ENCODE measurements around the gene TRIM72.
"Not testable (repeated sequence)": the region's sequence is repeated elsewhere in the genome, so short reads cannot be mapped to it uniquely, and the experiment has no call there.

TRIM72 gene

GRCh38 chr16:31256466-31256865 is 42.5 kb downstream of the TRIM72 start:
- no peak for DNase-seq (ENCODE audit: low read depth, low spot score)

- DNase-seq (ENCODE audit: low read depth, low spot score): no peak
Measured at GRCh38 chr16:31258366-31258765, 44.4 kb downstream of the TRIM72 start.

- DNase-seq (ENCODE audit: low read depth, low spot score): no peak
Measured at GRCh38 chr16:31260136-31260931, 46.4 kb downstream of the TRIM72 start.

GRCh38 chr16:31262084-31262483 is 48.2 kb downstream of the TRIM72 start:
- no peak for DNase-seq (ENCODE audit: low read depth, low spot score)

- DNase-seq (ENCODE audit: low read depth, low spot score): peak; percentile 29
Measured at GRCh38 chr16:31265329-31266245, 51.7 kb downstream of the TRIM72 start.

GRCh38 chr16:31267332-31268032 is 53.6 kb downstream of the TRIM72 start:
- no peak for DNase-seq (ENCODE audit: low read depth, low spot score)

GRCh38 chr16:31268033-31268365 is 54.1 kb downstream of the TRIM72 start:
- no peak for DNase-seq (ENCODE audit: low read depth, low spot score)

- DNase-seq (ENCODE audit: low read depth, low spot score): no peak
Measured at GRCh38 chr16:31268891-31269290, 55.0 kb downstream of the TRIM72 start.

GRCh38 chr16:31269541-31269940 is 55.6 kb downstream of the TRIM72 start:
- DNase-seq (ENCODE audit: low read depth, low spot score): no peak

GRCh38 chr16:31269973-31270372 is 56.1 kb downstream of the TRIM72 start:
- DNase-seq (ENCODE audit: low read depth, low spot score): not testable (repeated sequence)

GRCh38 chr16:31270795-31271194 is 56.9 kb downstream of the TRIM72 start:
- no peak for DNase-seq (ENCODE audit: low read depth, low spot score)

- no peak for DNase-seq (ENCODE audit: low read depth, low spot score)
Measured at GRCh38 chr16:31271621-31272190, 57.8 kb downstream of the TRIM72 start.

- no peak for DNase-seq (ENCODE audit: low read depth, low spot score)
Measured at GRCh38 chr16:31273187-31273586, 59.3 kb downstream of the TRIM72 start.

- no peak for DNase-seq (ENCODE audit: low read depth, low spot score)
Measured at GRCh38 chr16:31273676-31274075, 59.8 kb downstream of the TRIM72 start.

- DNase-seq (ENCODE audit: low read depth, low spot score): no peak
Measured at GRCh38 chr16:31274831-31275816, 61.2 kb downstream of the TRIM72 start.

GRCh38 chr16:31276600-31276999 is 62.7 kb downstream of the TRIM72 start:
- no peak for DNase-seq (ENCODE audit: low read depth, low spot score)

GRCh38 chr16:31277659-31278260 is 63.8 kb downstream of the TRIM72 start:
- no peak for DNase-seq (ENCODE audit: low read depth, low spot score)

- DNase-seq (ENCODE audit: low read depth, low spot score): not testable (repeated sequence)
Measured at GRCh38 chr16:31278853-31279252, 64.9 kb downstream of the TRIM72 start.
